HL-60 (cell line): ENCODE measurements around the gene TTLL8.

Experiments
- DNase-seq, 2 experiments: peaks; one replicate each; pipeline ENCODE4 v3.0.0-alpha.2; 2010 to 2020; ENCODE audit warnings: low read depth in 1 of 2, low spot score in 1 of 2
- H3K27ac ChIP-seq: fragments of 250-450 bp; sonication (Bioruptor Pico); replicated peaks from 2 replicates; pipeline ENCODE4 v1.5.1; 2020; ENCODE audit warnings: mild to moderate bottlenecking, moderate library complexity
- H3K27me3 ChIP-seq: fragments of 250-450 bp; sonication (Bioruptor Pico); 2 replicates; pipeline ENCODE4 v1.5.1; 2021; ENCODE audit warnings: mild to moderate bottlenecking, moderate library complexity; ENCODE audit not compliant: insufficient read depth, poor library complexity, severe bottlenecking
- H3K4me3 ChIP-seq: replicated peaks from 2 replicates; pipeline ENCODE4 v1.5.1; 2011; ENCODE audit warnings: mild to moderate bottlenecking, control low read depth, low read length; ENCODE audit not compliant: insufficient read depth
- CTCF ChIP-seq: IDR thresholded peaks from one replicate; pipeline ENCODE4 v1.5.1; 2011; ENCODE audit warnings: low read length, control low read depth, inconsistent platforms; ENCODE audit not compliant: insufficient read depth
- GABPA ChIP-seq: IDR thresholded peaks from 2 replicates; pipeline ENCODE4 v1.6.1; 2012; ENCODE audit warnings: low read depth
- POLR2AphosphoS5 ChIP-seq: IDR thresholded peaks from 2 replicates; pipeline ENCODE4 v1.6.1; 2012; ENCODE audit warnings: low read depth
- REST ChIP-seq: IDR thresholded peaks from 2 replicates; pipeline ENCODE4 v1.6.1; 2012; ENCODE audit warnings: low read depth; ENCODE audit not compliant: insufficient replicate concordance
- SPI1 ChIP-seq: IDR thresholded peaks from 2 replicates; pipeline ENCODE4 v1.6.1; 2012; ENCODE audit warnings: low read depth, mild to moderate bottlenecking, borderline replicate concordance

The TTLL8 gene

DNA sequence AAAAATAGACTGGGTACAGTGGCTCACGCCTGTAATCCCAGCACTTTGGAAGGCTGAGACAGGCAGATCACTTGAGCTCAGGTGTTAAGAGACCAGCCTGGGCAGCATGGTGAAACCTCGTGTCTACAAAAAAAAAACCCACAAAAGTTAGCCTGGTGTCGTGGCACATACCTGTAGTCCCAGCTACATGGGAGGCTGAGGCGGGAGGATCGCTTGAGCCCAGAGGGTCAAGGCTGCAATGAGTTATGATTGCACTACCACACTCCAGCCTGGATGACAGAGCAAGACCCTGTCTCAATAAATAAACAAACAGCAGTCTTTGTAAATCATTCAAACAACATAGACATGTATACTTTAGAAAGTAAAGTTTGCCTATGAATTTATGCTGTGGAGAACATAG lies 34.2 kb upstream of the TTLL8 start:
- Histone ChIP-seq H3K27me3 (no peaks in the 10 kb centered on the region), H3K27ac (no peak overlapping the region), H3K4me3 (no peak overlapping the region)
- DNase-seq: no peak
- TF ChIP-seq POLR2AphosphoS5: no peak
- no peak for TF ChIP-seq REST
- no peak for TF ChIP-seq SPI1
- TF ChIP-seq CTCF: no peak

GRCh38 chr22:50091092-50091768 lies 33.1 kb upstream of the TTLL8 start:
- no peak overlapping the region for H3K4me3 ChIP-seq
- H3K27ac ChIP-seq: no peak overlapping the region
- TF ChIP-seq GABPA (no peak), CTCF (no peak), REST (no peak), POLR2AphosphoS5 (no peak), SPI1 (no peak)
- H3K27me3 ChIP-seq: no peaks in the 10 kb centered on the region
- DNase-seq: no peak

- no peak overlapping the region for H3K4me3 ChIP-seq
- no peaks in the 10 kb centered on the region for H3K27me3 ChIP-seq
- H3K27ac ChIP-seq: no peak overlapping the region
- DNase-seq: no peak
- TF ChIP-seq POLR2AphosphoS5: no peak
- TF ChIP-seq GABPA: no peak
- no peak for TF ChIP-seq CTCF
- TF ChIP-seq REST: no peak
- no peak for TF ChIP-seq SPI1
These were observed 32.3 kb upstream of the TTLL8 start for GRCh38 chr22:50090412-50090714.
